Neuronal stem cell (in vitro differentiated cells): Measurements from ENCODE around the gene PPIC.

Experiments used
- DNase-seq: peaks from one replicate; pipeline ENCODE4 v3.0.0-alpha.2; 2013; ENCODE audit warnings: low spot score
- H2AFZ ChIP-seq: one replicate; pipeline ENCODE4 v1.6.1; 2013; ENCODE audit warnings: mild to moderate bottlenecking, low read length, inconsistent platforms
- H2AK5ac ChIP-seq: 2 replicates; pipeline ENCODE4 v1.6.1; 2013; ENCODE audit warnings: low read depth, mild to moderate bottlenecking, inconsistent platforms, low read length, moderate library complexity, mixed read lengths
- H2BK120ac ChIP-seq: 2 replicates; pipeline ENCODE4 v1.6.1; 2013; ENCODE audit warnings: low read depth, mild to moderate bottlenecking, inconsistent platforms, low read length, moderate library complexity, mixed read lengths
- H2BK12ac ChIP-seq: one replicate; pipeline ENCODE4 v1.6.1; 2013; ENCODE audit warnings: low read length, inconsistent platforms
- H2BK15ac ChIP-seq: 2 replicates; pipeline ENCODE4 v1.6.1; 2013; ENCODE audit warnings: mild to moderate bottlenecking, low read length, inconsistent platforms, mixed read lengths
- H2BK5ac ChIP-seq: one replicate; pipeline ENCODE4 v1.6.1; 2013; ENCODE audit warnings: inconsistent platforms, mild to moderate bottlenecking, low read length, moderate library complexity
- H3K14ac ChIP-seq: one replicate; pipeline ENCODE4 v1.6.1; 2013; ENCODE audit warnings: low read length, inconsistent platforms
- H3K18ac ChIP-seq: 2 replicates; pipeline ENCODE4 v1.6.1; 2013; ENCODE audit warnings: low read length, inconsistent platforms
- H3K23ac ChIP-seq: 2 replicates; pipeline ENCODE4 v1.6.1; 2013; ENCODE audit warnings: low read depth, mild to moderate bottlenecking, mixed read lengths, low read length, inconsistent platforms; ENCODE audit not compliant: poor library complexity
- H3K27ac ChIP-seq: replicated peaks from 3 replicates; pipeline ENCODE4 v1.5.1; 2013; ENCODE audit warnings: low read length, inconsistent platforms
- H3K27me3 ChIP-seq, 3 experiments: 2 replicates each; pipeline ENCODE4 v1.6.1; 2013; ENCODE audit warnings: low read length in 3 of 3, mild to moderate bottlenecking in 2 of 3, inconsistent platforms in 1 of 3, low read depth in 1 of 3, mixed read lengths in 1 of 3, moderate library complexity in 1 of 3; ENCODE audit not compliant: control insufficient read depth in 3 of 3, insufficient read depth in 3 of 3
- H3K36me3 ChIP-seq, 2 donors: replicated peaks in 1 of 2; 2 replicates each; pipeline ENCODE4 v1.6.1; 2013; ENCODE audit warnings: low read length in 2 of 2; ENCODE audit not compliant: control insufficient read depth in 2 of 2, insufficient read depth in 2 of 2
- H3K4ac ChIP-seq: 2 replicates; pipeline ENCODE4 v1.6.1; 2013; ENCODE audit warnings: inconsistent platforms, mild to moderate bottlenecking, low read length, moderate library complexity
- H3K4me1 ChIP-seq, 2 donors: 1 replicate in 1 of 2; 2 replicates in 1 of 2; pipeline ENCODE4 v1.6.1; 2013; ENCODE audit warnings: low read length in 2 of 2, low read depth in 1 of 2; ENCODE audit not compliant: control insufficient read depth in 2 of 2, insufficient read depth in 1 of 2
- H3K4me2 ChIP-seq: one replicate; pipeline ENCODE4 v1.6.1; 2013; ENCODE audit warnings: mild to moderate bottlenecking, low read length, inconsistent platforms; ENCODE audit not compliant: insufficient read depth, poor library complexity, severe bottlenecking
- H3K4me3 ChIP-seq, 2 donors: 2 replicates each; pipeline ENCODE4 v1.5.1; 2013; ENCODE audit warnings: low read length in 2 of 2, mild to moderate bottlenecking in 2 of 2, inconsistent platforms in 1 of 2, moderate library complexity in 1 of 2
- H3K79me1 ChIP-seq: one replicate; pipeline ENCODE4 v1.6.1; 2013; ENCODE audit warnings: low read depth, mild to moderate bottlenecking, inconsistent platforms, low read length, moderate library complexity
- H3K9ac ChIP-seq: one replicate; pipeline ENCODE4 v1.6.1; 2013; ENCODE audit warnings: mild to moderate bottlenecking, low read depth, low read length, inconsistent platforms; ENCODE audit not compliant: poor library complexity
- H3K9me3 ChIP-seq, 2 donors: replicated peaks in 1 of 2; 2 replicates each; pipeline versions ENCODE3 to v1.6.1; 2013; ENCODE audit warnings: low read length in 2 of 2, mild to moderate bottlenecking in 2 of 2, inconsistent platforms in 1 of 2, low read depth in 1 of 2, mixed read lengths in 1 of 2, moderate library complexity in 1 of 2; ENCODE audit not compliant: control insufficient read depth in 2 of 2, insufficient read depth in 1 of 2
- H4K8ac ChIP-seq: one replicate; pipeline ENCODE4 v1.6.1; 2013; ENCODE audit warnings: low read depth, mild to moderate bottlenecking, inconsistent platforms, low read length, moderate library complexity
- H4K91ac ChIP-seq: one replicate; pipeline ENCODE4 v1.6.1; 2013; ENCODE audit warnings: low read length, low read depth, mild to moderate bottlenecking, inconsistent platforms; ENCODE audit not compliant: poor library complexity
- WGBS, 2 donors: extraction: QIAGEN DNeasy Blood & Tissue Kit; methylation state at CpG; one replicate each; pipeline ENCODE4 v1.1.7; 2013; ENCODE audit warnings: missing lambda C conversion rate in 2 of 2, mixed read lengths in 1 of 2; ENCODE audit not compliant: insufficient read length in 2 of 2, insufficient replicate concordance in 1 of 2; ENCODE audit errors: extremely low coverage in 2 of 2; 5-methylcytosine and 5-hydroxymethylcytosine counted together

PPIC gene

DNA sequence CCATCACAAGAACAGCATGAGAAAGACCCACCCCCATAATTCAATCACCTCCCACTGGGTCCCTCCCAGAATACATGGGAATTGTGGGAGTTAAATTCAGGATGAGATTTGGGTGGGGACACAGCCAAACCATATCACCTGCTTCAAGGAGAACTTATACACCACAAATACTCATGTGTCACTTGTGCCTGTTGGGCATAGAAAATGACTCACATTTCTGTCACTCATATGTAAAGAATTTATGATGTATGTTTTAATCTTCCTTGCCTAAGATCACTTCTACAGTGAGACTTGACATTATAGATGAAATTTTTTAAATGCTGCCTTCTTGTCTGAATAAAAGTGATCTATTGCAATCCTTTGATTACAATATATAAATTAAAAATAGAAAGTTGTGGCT lies 29.5 kb upstream of the PPIC start:
- no peaks in the 10 kb centered on the region for H3K36me3 ChIP-seq
- no peak overlapping the region for H3K14ac ChIP-seq
- H3K23ac ChIP-seq, result no peak overlapping the region
- DNase-seq, result no peak
- no peaks in the 10 kb centered on the region for H3K79me1 ChIP-seq
- H2AFZ ChIP-seq, result no peak overlapping the region
- H3K4ac ChIP-seq, result no peak overlapping the region
- no peak overlapping the region for H3K18ac ChIP-seq
- H3K9ac ChIP-seq, result no peak overlapping the region
- H3K4me2 ChIP-seq, result no peak overlapping the region
- H2BK5ac ChIP-seq, result no peak overlapping the region
- peaks cover 0 to 4% (median 0%) of the 10 kb centered on the region in 3 experiments for H3K27me3 ChIP-seq
- H2AK5ac ChIP-seq, result no peak overlapping the region
- no peak overlapping the region for H2BK15ac ChIP-seq
- no peak overlapping the region for H2BK12ac ChIP-seq
- H3K27ac ChIP-seq, result no peak overlapping the region
- H3K4me3 ChIP-seq, result no peak overlapping the region
- H4K91ac ChIP-seq, result no peak overlapping the region
- no peaks in the 10 kb centered on the region for H3K9me3 ChIP-seq
- no peak overlapping the region for H4K8ac ChIP-seq
- H2BK120ac ChIP-seq, result no peak overlapping the region
- no peaks in the 10 kb centered on the region for H3K4me1 ChIP-seq

DNA sequence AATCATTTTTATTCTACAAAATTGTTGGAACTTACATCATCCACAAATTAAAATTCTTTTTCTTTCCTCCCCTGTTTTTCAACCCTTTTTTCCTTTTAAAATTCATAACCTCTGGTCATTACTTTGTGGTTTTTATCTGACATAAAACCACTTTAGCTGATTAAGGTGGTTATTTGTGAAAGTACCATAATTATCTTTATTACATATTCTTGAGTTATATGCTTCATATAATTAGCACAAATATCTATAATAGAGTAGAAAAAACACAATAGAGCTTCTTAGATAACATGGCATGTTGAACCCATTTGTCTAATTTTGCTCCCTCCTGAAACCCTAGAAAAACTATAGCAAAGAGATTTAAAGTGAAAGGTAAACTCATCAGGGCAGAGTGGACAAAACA lies 22.9 kb upstream of the PPIC start:
- DNase-seq, result no peak
- Histone ChIP-seq H3K36me3 (no peaks in the 10 kb centered on the region), H2BK120ac (no peak overlapping the region), H2BK5ac (no peak overlapping the region), H2AK5ac (no peak overlapping the region), H3K4me1 (no peaks in the 10 kb centered on the region), H4K8ac (no peak overlapping the region), H3K27me3 (peaks cover 0 to 9% (median 0%) of the 10 kb centered on the region in 3 experiments), H4K91ac (no peak overlapping the region), H2AFZ (no peak overlapping the region), H3K4ac (no peak overlapping the region), H3K4me2 (no peak overlapping the region), H3K9ac (no peak overlapping the region), H3K23ac (no peak overlapping the region), H3K9me3 (peaks cover 0 to 2% of the 10 kb centered on the region in 2 donors), H3K4me3 (no peak overlapping the region), H3K27ac (no peak overlapping the region), H2BK15ac (no peak overlapping the region), H2BK12ac (no peak overlapping the region), H3K18ac (no peak overlapping the region), H3K14ac (no peak overlapping the region), H3K79me1 (no peaks in the 10 kb centered on the region)

DNA sequence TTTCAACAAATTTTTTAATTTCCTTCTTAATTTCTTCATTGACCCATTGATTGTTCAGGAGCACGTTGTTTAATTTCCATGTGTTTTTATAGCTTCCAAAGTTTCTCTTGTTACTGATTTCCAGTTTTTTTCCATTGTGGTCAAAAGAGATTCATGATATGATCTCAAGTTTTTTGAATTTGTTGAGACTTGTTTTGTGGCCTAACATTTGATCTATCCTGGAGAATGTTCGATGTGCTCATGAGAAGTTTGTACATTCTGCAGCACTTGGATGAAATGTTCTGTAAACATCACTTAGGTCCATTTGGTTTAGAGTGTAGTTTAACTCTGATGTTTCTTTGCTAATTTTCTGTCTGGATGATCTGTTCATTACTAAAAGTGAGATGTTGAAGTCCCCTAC lies 14.7 kb upstream of the PPIC start:
- no peak overlapping the region for H3K9ac ChIP-seq
- H2AFZ ChIP-seq, result no peak overlapping the region
- no peak overlapping the region for H2BK15ac ChIP-seq
- no peak overlapping the region for H3K18ac ChIP-seq
- H3K79me1 ChIP-seq, result no peaks in the 10 kb centered on the region
- H2BK12ac ChIP-seq, result no peak overlapping the region
- no peak overlapping the region for H3K14ac ChIP-seq
- no peak overlapping the region for H3K4me3 ChIP-seq
- DNase-seq, result no peak
- H3K36me3 ChIP-seq, result no peaks in the 10 kb centered on the region
- H4K91ac ChIP-seq, result no peak overlapping the region
- H3K4ac ChIP-seq, result no peak overlapping the region
- no peaks in the 10 kb centered on the region for H3K9me3 ChIP-seq
- no peak overlapping the region for H2BK120ac ChIP-seq
- no peak overlapping the region for H2AK5ac ChIP-seq
- H3K23ac ChIP-seq, result no peak overlapping the region
- H4K8ac ChIP-seq, result no peak overlapping the region
- H3K27me3 ChIP-seq, result peaks cover 0 to 3% (median 0%) of the 10 kb centered on the region in 3 experiments
- no peak overlapping the region for H3K4me2 ChIP-seq
- no peak overlapping the region for H2BK5ac ChIP-seq
- no CpG with 5 or more reads among the region's 2 CpGs for WGBS, 2 donors
- no peaks in the 10 kb centered on the region for H3K4me1 ChIP-seq
- no peak overlapping the region for H3K27ac ChIP-seq

DNA sequence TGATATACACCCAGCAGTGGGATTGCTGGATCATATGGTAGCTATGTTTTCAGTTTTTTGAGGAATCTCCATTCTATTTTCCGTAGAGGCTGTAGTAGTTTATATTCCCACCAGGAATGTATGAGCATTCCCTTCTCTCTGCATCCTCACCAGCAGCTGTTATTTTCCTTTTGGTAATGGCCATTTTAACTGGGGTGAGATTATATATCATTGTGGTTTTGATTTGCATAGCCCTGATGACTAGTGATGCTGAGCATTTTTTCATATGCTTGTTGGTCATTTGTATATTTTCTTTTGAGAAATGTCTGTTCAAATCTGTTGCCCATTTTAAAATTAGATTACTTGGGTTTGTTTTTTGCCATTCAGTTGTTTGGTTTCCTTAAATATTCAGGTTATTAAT lies 11.2 kb upstream of the PPIC start:
- Histone ChIP-seq H4K8ac (no peak overlapping the region), H3K4me3 (no peak overlapping the region), H3K9ac (no peak overlapping the region), H2AK5ac (no peak overlapping the region), H3K23ac (no peak overlapping the region), H3K36me3 (no peaks in the 10 kb centered on the region), H3K4me2 (no peak overlapping the region), H3K4me1 (no peaks in the 10 kb centered on the region), H3K79me1 (no peaks in the 10 kb centered on the region), H3K14ac (no peak overlapping the region), H2BK15ac (no peak overlapping the region), H3K4ac (no peak overlapping the region), H2BK5ac (no peak overlapping the region), H2BK120ac (no peak overlapping the region), H2BK12ac (no peak overlapping the region), H4K91ac (no peak overlapping the region), H3K27me3 (peaks cover 0 to 30% (median 0%) of the 10 kb centered on the region in 3 experiments), H3K9me3 (no peaks in the 10 kb centered on the region), H3K27ac (no peak overlapping the region), H3K18ac (no peak overlapping the region), H2AFZ (no peak overlapping the region)
- no CpG with 5 or more reads among the region's 1 CpG for WGBS, 2 donors
- DNase-seq, result no peak
